ENCODE measurements around the gene THPO.

The THPO gene

DNA sequence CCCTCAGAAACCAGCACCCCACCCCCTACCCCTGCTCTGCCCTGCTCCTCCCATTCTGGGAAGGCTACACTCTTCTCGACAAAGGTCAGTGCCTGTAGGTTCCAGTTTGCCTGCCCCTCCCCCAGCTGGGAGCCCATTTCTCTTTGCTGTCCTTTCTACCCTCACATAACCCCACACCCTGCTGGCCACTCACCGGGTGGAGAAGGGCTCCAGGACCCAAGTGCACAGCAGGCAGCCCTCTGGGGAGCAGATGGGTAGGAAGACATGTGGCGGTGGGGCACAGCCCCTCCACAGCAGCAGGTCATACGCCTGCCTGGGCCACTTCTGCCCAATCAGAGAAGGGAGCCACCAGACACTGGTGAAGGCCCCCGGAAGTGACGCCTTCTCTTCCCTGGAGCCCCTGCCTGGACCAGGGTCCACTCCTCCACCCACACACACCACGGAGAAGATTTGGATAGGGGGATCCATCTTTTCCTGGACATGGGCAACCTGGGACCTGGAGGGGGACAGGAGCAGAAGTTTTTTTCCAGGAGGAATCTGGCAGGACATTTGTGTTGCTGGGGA is at the start of gene THPO:
THPO (minus strand) TSS at position 326 of the 564 bp plus-strand sequence. CDS start 1,948 bp downstream, outside the sequence.
- DNase-seq, result peak; percentile 73

DNA sequence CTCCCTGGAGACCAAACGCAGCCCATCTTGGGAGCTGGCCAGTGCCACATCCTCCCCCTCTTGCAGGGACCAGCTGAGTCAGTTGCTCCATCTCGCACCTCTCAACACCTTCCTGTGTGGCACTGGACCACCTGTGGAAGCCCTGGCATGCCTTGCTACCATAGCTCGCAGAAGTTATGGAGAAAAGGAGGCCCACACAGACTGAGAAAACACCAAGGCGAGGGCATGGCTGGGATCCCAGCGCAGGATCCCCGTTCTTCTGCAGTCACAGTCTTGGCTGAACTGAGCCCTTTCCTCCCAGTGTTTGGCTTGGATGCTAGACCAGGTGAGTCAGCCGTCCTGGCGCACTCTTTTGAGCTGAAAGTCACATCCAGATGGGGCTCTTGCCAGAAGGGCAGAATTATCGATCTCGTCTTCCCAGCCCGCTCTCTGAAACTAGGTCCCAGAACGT is 48.7 kb upstream of the THPO start:
- DNase-seq, result no peak

DNA sequence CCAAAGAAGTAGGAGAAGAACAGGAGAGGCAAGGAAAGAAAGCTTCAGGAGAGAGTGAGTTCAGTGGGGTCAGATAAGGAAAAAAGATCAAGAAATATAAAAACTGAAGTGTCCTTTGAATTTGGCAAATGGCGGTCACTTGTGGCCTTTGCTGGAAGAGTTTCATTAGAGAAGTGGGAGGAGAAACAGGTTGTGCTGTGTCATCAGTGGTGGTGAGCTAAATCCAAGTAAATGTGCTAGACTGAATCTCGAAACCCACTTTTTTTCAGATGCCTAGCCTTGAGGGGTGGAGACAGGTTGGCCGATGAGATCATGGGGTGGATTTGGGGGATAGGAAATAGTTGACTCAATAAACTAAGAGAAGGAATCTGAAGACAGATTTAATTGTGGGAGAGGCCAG is 45.6 kb upstream of the THPO start:
- DNase-seq, result no peak

DNA sequence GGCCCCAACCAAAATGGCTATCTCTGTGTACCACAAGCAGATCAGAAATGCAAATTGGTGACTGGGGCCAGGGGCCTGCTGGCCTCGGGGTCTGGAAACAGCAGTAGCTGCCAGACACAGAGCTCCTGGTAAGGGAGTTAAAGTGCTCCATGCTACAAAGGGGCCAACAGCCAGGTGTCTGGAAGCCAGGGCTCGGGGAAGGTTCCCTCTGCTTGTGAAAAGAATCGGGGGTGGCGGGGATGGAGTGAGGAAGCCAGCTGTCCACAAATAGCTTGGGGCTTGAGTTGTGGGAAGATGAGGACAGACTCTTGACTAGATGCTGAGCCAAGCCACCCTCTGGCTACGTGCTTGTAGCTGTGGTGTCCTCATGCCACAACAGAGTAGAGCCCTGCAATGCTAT is 41.2 kb upstream of the THPO start:
- no peak for DNase-seq

DNA sequence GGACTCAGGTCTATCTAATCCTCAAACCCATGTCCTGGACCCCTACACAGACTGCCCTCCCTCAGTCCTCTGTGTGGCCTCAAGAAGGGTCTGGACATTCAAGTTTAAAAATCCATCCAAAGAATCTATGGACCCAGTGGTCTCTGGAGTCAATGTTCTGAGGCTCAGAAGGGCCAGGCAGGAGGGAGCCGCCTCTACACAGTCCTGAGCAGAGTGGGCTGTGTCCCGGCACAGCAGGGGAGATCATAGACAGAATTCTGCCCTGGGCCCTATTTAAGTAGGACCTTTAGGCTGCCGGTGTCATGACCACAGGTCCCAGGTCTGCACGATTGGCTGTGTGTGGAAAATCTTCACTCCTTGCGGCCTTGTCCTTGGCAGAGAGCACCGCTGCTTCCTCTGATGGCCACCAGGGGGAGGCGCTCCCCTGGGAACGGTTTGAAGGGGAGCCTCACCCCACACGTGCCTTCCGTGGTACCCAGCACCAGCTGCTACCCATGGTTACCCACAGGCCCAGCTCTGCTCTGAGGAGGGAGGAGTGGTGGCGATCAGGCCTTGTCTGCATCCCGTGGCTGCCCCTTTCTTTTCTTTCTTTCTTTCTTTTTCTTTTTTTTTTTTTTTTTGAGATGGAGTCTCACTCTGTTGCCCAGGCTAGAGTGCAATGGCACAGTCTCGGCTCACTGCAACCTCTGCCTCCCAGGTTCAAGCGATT is 39.8 kb upstream of the THPO start:
- peak; percentile 72 for DNase-seq

DNA sequence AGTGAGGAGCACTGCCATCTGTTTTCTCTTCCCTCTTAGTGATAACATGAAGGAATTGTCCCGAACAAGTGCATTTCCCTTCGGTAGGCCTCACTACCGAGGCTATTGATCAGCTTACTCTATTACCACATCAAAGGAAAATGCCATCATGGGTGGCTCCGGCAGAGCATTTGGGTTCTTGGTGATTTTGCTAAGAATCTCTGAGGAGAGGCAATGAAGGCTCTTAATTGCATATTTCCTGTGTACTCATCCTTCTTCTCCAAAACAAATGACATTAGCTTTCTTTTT is 37.1 kb upstream of the THPO start:
- no peak for DNase-seq

DNA sequence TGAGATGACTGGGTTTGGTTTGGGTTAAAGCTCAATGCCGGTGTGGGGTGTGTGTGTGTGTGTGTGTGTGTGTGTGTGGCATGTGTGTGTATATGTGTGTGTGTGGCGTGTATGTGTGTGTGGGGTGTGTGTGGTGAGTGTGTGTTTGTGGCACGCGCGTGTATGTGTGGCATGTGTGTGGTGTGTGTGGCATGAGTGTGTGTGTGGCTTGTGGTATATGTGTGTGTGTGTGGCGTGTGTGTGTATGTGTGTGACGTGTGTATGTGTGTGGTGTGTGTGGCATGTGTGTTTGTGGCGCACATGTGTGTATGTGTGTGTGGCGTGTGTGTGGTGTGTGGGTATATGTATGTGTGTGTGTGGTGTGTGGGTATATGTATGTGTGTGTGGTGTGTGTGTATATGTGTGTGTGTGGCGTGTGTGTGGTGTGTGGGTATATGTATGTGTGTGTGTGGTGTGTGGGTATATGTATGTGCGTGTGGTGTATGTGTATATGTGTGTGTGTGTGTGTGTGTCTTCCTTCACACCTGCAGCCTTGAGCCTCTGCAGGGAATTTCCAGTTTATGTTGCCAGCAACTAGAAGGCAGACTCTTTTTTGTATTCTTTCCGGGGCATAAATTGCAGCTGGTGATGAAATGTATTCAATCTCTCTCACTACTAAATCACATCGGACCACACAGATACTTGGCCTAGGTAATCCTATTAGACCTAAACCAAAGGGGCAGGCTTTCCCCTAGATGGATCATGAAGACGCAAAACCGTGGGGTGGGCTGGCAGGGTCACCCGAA is 36.6 kb upstream of the THPO start:
- no peak for DNase-seq

DNA sequence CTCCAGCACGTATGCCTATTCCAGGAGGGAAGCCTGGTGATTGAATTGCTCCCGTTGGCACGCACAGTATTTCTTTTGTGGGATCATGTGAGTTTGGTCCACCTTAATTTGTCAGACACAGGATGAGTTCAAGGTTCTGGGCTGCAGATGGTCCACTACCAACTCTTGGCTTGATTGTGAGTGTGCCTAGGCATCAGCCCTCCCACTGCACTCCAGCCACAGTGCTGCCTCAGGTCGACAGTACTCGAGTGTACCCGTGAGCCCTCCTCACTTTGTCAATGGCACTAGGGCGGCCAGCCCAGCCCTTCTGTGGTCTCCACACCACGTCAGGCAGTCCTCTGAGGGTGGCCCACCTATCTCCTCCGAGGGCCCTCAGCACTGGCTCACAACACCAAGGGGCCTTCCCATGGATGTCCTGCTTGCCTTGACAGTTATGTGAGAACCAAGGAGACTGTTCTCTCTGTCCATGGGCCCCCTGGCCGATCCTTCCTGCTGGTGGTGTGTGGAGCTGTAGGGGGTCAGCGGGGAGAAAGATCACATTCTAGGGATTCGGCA is 32.0 kb upstream of the THPO start:
- no peak for DNase-seq

DNA sequence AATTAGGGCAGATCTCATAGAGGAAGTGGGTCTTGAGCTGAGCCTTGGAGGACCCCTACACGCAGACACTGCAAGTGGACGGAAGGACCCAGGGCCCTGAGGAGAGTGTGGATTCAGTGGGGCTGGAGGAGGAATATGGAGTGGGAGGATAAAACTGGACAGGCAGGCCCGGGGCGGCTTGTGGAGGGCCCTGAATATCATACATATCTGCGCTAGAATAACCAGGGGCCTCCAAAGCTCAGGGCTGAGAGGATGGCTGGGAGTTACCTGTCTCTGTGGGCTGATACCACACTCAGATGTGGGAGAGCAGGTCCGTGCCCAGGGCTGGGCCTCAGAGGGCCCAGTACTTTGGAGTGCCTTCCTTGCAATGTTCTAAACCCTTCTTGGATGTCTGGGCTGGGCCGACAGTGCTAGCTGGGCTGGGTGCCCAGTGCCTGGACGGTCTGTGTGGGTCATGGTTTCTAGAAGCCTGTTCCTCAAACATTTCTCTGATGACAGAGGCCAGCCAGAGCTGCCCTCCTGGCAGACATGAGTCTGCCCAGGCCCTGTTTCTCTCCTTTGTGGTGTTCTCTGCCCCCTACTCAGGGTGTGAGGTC is 31.4 kb upstream of the THPO start:
- DNase-seq, result no peak

DNA sequence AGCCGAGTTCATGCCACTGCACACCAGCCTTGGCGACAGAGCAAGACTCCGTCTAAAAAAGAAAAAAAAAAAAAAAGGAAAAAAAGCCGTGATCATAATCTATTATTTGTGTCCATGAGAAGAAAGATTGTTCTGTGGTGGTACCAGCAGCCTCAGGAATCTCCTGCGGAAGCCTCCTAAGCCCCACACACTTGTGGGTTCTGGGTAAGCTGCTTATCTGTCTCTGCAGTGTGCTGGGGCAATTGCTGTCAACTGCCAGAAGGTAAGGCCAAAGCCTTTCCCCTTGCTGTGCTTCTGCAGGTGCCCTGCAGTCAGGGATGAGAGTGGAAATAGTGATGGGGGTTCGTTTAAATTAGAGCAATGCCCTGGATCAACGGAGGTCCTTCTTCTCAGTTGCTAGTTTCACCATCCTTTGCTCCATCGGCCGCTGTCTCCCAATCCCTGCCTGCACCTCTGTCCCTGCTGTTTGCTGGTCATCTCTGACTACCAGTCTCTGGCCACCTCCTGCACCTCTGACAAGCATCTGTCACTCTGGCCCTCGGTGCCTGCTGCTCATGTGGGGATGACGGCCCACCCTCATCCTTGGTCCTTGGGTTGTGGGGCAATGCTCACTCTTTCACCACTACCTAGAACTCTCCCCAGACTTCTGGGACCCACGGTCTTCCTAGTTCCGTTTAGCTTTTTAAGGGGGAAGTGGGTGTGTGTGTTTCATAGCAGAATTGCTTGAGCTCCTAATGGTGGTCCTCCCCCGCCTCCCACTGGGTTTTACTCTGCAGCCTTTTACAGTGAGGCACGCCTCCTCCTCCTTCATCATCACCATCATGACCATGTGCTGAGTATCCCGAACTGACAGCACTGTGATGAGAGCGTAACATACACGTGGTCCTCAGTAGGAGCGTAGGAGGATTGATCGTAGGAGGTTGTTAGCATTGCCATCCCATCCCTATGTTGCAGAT is 27.3 kb upstream of the THPO start:
- no peak for DNase-seq

DNA sequence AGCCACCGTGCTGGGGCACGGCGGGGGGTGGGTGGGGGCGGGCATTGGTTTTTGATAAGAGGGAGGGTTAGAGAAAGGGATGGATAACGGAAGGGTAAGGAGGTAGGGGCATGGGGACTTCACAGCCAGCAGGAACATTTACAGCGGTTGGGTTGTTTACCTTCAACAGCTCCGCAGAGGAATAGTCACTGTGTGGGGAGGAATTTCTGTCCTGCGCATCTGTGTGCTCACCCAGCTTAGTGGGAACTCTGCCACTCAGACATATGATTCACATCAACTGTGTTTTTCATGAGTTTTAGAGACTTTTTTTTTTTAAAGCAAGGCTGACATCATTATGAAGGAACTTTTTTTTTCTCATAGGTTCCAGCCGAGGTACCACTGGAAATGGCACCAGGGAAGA is 21.4 kb upstream of the THPO start:
- DNase-seq, result peak; percentile 6

DNA sequence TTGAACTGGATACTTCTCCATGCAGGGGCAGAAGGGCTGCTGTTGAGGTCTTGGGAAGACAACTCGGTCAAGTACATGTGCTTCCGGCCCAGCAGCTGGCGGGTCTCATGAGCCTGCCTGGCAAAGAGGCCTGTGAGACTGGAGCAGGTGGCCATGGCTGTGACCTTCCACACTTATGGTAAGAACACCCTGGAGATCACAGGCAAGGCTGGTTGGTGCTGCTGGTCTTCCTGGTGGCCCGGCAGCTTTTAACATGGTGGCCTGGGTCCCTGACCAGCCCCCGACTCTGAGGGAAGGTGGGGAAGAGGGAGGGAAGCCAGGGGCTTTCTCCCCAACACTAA is 17.3 kb upstream of the THPO start:
- peak; percentile 89 for DNase-seq

DNA sequence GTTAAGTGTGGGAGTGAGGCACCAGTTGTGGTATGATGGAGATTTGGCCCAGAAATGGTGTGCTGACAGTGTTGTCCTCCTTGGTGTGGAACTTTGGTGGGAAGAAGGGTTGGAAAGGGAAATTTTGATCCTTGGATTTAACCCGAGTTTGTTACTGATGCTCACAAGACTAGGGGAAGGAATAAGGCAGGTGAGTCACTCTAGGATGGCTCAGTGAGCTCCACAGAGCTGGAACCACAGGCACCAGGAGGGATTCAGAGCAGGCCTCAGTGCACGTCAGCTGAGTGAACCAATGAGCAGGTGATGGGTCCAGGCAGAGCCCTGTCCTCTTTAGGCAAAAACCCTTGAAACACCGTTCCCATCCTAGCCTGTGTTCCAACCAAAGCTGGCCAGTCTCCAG is 13.3 kb upstream of the THPO start:
- no peak for DNase-seq

DNA sequence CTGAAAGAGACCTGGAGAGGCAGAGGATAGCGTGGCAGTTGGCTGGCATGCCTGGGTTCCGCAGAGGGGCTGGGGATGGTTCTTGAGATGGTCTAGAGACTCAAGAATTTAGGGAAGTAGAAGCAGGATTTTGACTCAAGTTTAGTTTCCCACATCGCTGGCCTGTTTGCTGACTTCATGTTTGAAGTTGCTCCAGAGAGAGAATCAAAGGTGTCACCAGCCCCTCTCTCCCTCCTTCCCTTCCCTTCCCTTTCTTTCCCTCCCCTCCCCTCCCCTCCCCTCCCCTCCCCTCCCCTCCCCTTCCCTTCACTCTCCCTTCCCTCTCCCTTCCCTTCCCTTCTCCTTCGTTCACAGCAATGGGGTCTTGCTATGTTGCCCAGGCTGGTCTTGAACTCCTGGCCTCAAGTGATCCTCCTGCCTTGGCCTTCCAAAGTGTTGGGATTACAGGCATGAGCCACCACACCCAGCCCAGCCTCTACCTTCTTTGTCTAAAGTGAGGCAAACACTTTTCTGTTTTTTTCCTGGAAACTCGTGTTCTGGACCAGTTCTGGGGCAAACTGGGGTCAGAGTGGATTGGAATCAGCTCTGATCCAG is 12.0 kb upstream of the THPO start:
- DNase-seq, result no peak

DNA sequence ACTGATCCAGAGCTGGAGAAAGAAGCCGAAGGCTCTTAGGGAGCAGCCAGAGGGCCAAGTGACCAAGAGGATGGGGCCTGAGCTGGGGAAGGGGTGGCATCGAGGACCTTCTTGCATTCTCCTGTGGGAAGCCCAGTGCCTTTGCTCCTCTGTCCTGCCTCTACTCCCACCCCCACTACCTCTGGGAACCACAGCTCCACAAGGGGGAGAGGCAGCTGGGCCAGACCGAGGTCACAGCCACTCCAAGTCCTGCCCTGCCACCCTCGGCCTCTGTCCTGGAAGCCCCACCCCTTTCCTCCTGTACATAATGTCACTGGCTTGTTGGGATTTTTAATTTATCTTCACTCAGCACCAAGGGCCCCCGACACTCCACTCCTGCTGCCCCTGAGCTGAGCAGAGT is 11.4 kb upstream of the THPO start:
- DNase-seq, result no peak

DNA sequence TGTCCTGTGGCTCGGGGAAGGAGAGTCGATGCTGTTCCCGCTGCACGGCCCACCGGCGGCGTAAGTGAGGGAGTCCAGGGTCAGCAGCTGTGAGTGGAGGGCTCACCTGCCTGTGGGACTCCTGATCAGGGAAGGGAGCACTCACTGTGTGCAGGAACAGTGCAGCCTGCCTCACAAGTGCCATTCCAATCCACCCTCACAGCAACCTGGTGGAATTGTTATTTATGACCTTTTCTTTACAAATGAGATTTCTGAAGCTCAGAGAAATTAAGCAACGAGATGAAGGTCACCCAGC is 10.9 kb upstream of the THPO start:
- no peak for DNase-seq

DNA sequence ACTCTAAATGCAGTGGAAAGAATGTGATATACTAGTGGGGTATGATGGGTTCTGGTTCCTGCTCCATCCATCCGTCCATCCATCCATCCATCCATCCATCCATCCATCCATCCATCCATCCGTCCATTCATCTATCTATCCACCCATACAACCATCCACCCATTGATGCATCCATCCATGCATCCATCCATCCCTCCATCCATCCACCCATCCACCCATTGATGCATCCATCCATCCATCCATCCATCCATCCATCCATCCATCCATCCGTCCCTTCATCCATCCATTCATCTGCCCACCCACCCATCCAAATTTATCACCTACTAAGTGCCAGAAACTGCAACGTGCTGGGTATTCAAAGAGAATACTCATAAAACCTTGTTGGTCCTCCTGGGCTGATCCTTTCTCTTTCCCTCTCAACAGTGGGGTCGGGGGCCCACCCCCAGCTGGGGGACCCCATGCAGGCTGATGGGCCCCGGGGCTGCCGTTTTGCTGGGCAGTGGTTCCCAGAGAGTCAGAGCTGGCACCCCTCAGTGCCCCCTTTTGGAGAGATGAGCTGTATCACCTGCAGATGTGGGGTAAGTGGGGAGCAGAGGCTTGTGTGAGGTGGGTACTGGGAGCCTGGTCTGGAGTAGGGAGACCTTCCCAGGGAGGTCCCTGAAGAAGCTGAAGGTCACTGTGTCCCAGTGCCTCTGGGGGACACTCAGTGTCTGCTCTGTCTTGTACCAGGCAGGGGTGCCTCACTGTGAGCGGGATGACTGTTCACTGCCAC is 10.3 kb upstream of the THPO start:
- no peak for DNase-seq

DNA sequence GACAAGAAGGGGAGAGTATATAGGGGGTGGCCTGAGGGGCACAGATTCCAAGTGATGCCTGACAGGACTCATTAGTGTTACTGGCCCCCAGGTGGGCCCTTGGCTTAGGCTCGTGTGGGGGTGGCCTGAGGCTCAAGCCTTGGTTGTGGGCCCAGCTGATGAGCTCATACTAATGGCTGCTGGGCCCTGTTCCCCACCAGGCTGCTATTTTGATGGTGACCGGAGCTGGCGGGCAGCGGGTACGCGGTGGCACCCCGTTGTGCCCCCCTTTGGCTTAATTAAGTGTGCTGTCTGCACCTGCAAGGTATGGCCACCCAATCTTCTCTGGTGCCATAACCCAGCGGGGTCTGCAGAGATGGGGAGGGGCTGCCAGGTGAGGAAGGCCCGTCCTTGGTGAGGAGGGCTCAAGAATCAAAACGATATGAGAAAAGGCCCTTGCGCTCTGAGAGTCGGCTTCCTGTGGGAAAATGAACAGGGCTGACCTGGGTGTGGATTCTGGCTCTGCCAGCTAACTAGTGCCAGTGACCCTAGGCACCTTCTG is 9.2 kb upstream of the THPO start:
- no peak for DNase-seq

DNA sequence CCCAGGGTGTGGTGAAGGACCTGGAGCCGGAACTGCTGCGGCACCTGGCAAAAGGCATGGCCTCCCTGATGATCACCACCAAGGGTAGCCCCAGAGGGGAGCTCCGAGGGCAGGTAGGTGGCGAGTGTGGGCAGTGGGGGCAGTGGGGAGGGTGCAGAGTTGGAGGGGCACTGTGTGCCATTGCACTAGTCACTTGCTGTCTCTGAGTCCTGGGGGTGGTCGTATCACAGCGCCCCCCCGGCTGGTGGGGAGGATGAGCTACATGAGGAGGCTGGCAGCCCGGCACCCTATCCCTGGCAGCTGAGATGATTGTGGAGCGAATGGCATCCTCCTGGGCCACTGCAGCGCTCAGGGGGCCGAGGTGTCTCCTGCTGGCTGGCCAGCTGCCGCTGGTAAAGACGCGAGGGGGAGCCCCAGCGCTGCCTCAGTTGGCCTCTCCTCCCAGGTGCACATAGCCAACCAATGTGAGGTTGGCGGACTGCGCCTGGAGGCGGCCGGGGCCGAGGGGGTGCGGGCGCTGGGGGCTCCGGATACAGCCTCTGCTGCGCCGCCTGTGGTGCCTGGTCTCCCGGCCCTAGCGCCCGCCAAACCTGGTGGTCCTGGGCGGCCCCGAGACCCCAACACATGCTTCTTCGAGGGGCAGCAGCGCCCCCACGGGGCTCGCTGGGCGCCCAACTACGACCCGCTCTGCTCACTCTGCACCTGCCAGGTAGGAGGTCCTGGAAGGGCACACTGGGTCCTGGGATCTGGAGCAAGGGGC is 8.2 kb upstream of the THPO start:
- no peak for DNase-seq

DNA sequence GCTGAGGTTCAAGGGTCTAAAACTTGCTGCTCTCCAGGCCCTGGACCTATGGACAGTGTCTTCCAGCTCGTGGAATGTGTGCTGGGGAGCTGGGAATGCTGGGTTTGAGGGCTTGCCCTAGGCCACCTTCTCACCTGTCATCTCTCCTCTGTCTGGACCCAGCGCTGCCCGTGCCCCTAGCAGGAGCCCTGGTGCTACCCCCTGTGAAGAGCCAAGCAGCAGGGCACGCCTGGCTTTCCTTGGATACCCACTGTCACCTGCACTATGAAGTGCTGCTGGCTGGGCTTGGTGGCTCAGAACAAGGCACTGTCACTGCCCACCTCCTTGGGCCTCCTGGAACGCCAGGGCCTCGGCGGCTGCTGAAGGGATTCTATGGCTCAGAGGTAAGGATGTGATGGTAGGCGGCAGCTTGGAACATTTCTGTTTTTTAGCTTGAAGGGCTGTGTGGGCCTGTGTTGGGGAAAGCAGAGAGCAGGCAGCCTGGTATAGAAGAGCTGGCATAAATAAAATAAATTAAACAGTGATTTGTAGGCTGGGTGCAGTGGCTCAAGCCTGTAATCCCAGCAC is 6.9 kb upstream of the THPO start:
- DNase-seq, result no peak
